Hepatocyte (in vitro differentiated cells): Measurements from ENCODE around the gene OCA2. TPM values are rescaled to one million over a fixed set of nuclear protein-coding genes. Genes with fewer than 3 reads are reported as not detected.

Source experiments
- DNase-seq: peaks from one replicate; pipeline ENCODE4 v3.0.0-alpha.2; 2016; ENCODE audit warnings: low spot score
- H2AFZ ChIP-seq: fragments of 200-600 bp; sonication (generic); 2 replicates; pipeline ENCODE4 v1.6.0; 2016; ENCODE audit warnings: antibody characterized with exemption, mild to moderate bottlenecking
- H3K27ac ChIP-seq: fragments of 200-600 bp; sonication (generic); 2 replicates; pipeline ENCODE4 v1.5.1; 2016; ENCODE audit warnings: mild to moderate bottlenecking
- H3K27me3 ChIP-seq: fragments of 200-600 bp; sonication (generic); 2 replicates; pipeline ENCODE4 v1.6.1; 2016
- H3K36me3 ChIP-seq: fragments of 200-600 bp; sonication (generic); replicated peaks from 2 replicates; pipeline ENCODE4 v1.5.1; 2016; ENCODE audit warnings: low read depth; ENCODE audit not compliant: insufficient read depth
- H3K4me1 ChIP-seq: fragments of 200-600 bp; sonication (generic); 2 replicates; pipeline ENCODE4 v1.5.1; 2016; ENCODE audit warnings: mild to moderate bottlenecking, moderate library complexity; ENCODE audit not compliant: insufficient read depth
- H3K4me2 ChIP-seq: fragments of 200-600 bp; sonication (generic); 2 replicates; pipeline ENCODE4 v1.6.0; 2016
- H3K4me3 ChIP-seq: fragments of 200-600 bp; sonication (generic); 2 replicates; pipeline ENCODE4 v1.5.1; 2016; ENCODE audit warnings: mild to moderate bottlenecking
- H3K79me2 ChIP-seq: fragments of 200-600 bp; sonication (generic); 2 replicates; pipeline ENCODE4 v1.6.0; 2017; ENCODE audit warnings: mild to moderate bottlenecking
- H3K9me2 ChIP-seq: fragments of 200-600 bp; sonication (generic); replicated peaks from 2 replicates; pipeline ENCODE4 v1.6.0; 2017; ENCODE audit warnings: mild to moderate bottlenecking; ENCODE audit not compliant: insufficient read depth
- H3K9me3 ChIP-seq: fragments of 200-600 bp; sonication (generic); 2 replicates; pipeline ENCODE4 v1.5.1; 2016; ENCODE audit warnings: low read depth, mild to moderate bottlenecking
- H4K20me1 ChIP-seq: fragments of 200-600 bp; sonication (generic); 2 replicates; pipeline ENCODE4 v1.6.0; 2016; ENCODE audit warnings: mild to moderate bottlenecking; ENCODE audit not compliant: insufficient read depth, poor library complexity, severe bottlenecking
- CTCF ChIP-seq: fragments of 200-600 bp; sonication (generic); IDR thresholded peaks from 2 replicates; pipeline ENCODE4 v1.5.1; 2016; ENCODE audit warnings: antibody characterized with exemption, mild to moderate bottlenecking; ENCODE audit not compliant: poor library complexity
- EZH2 ChIP-seq: fragments of 200-600 bp; sonication (generic); IDR thresholded peaks from 2 replicates; pipeline ENCODE4 v1.6.1; 2016; ENCODE audit warnings: antibody characterized with exemption, mild to moderate bottlenecking, borderline replicate concordance
- EZH2phosphoT487 ChIP-seq: fragments of 200-600 bp; sonication (generic); IDR thresholded peaks from one replicate; pipeline ENCODE4 v1.6.1; 2018; ENCODE audit warnings: antibody characterized with exemption, mild to moderate bottlenecking, low read depth, moderate library complexity; ENCODE audit not compliant: unreplicated experiment, severe bottlenecking
- WGBS: methylation state at CpG from one replicate; pipeline ENCODE4 v1.1.6; 2016; ENCODE audit warnings: low lambda C conversion rate; ENCODE audit errors: missing lambda C conversion rate; 5-methylcytosine and 5-hydroxymethylcytosine counted together
- polyA plus RNA-seq: library from polyadenylated mRNA; unstranded; fragments of >200 nt; fragmentation: Nextera tagmentation; extraction: Ambion mirVana; gene quantifications from 2 replicates; pipeline ENCODE4 v1.2.1, GENCODE V29; 2016
- total RNA-seq: library from RNA; depleted of rRNA; stranded (reverse); fragments of >200 nt; gene quantifications from 2 replicates; pipeline ENCODE4 v1.2.3, GENCODE V29; 2014

OCA2 gene
- total and polyA plus RNA-seq, 2 experiments from 2014 or later, result 25.1 to 27.7 TPM

GRCh38 chr15:27813139-27813538 lies 286.0 kb downstream of the OCA2 start:
- H3K4me1 ChIP-seq, result no peaks in the 10 kb centered on the region
- no peaks in the 10 kb centered on the region for H3K9me3 ChIP-seq
- H3K4me3 ChIP-seq, result no peak overlapping the region
- H3K27me3 ChIP-seq, result no peaks in the 10 kb centered on the region
- no peaks in the 10 kb centered on the region for H4K20me1 ChIP-seq
- no peaks in the 10 kb centered on the region for H3K9me2 ChIP-seq
- no peaks in the 10 kb centered on the region for H3K36me3 ChIP-seq
- H2AFZ ChIP-seq, result no peak overlapping the region
- no peak for DNase-seq
- 80% methylated on average over 2 of the region's 2 CpGs for WGBS
- TF ChIP-seq EZH2, result no peak
- no peak for TF ChIP-seq EZH2phosphoT487
- TF ChIP-seq CTCF, result no peak
- H3K27ac ChIP-seq, result no peak overlapping the region
- H3K79me2 ChIP-seq, result no peaks in the 10 kb centered on the region
- H3K4me2 ChIP-seq, result no peak overlapping the region

- Histone ChIP-seq H3K9me3 (no peaks in the 10 kb centered on the region), H3K27me3 (no peaks in the 10 kb centered on the region), H3K9me2 (no peaks in the 10 kb centered on the region), H3K4me1 (no peaks in the 10 kb centered on the region), H3K27ac (no peak overlapping the region), H3K36me3 (no peaks in the 10 kb centered on the region), H4K20me1 (no peaks in the 10 kb centered on the region), H3K4me2 (no peak overlapping the region), H2AFZ (no peak overlapping the region), H3K4me3 (no peak overlapping the region), H3K79me2 (no peaks in the 10 kb centered on the region)
- 88% methylated on average over 9 of the region's 9 CpGs for WGBS
- DNase-seq, result no peak
- TF ChIP-seq CTCF (no peak), EZH2phosphoT487 (no peak), EZH2 (no peak)
Observed at GRCh38 chr15:27808182-27808581, 290.9 kb downstream of the OCA2 start.

GRCh38 chr15:27807335-27807734 lies 291.8 kb downstream of the OCA2 start:
- H3K4me3 ChIP-seq, result no peak overlapping the region
- no peaks in the 10 kb centered on the region for H4K20me1 ChIP-seq
- no peaks in the 10 kb centered on the region for H3K9me3 ChIP-seq
- no peaks in the 10 kb centered on the region for H3K36me3 ChIP-seq
- no peaks in the 10 kb centered on the region for H3K27me3 ChIP-seq
- no peaks in the 10 kb centered on the region for H3K4me1 ChIP-seq
- no peak overlapping the region for H2AFZ ChIP-seq
- no peak for TF ChIP-seq CTCF
- no peak for TF ChIP-seq EZH2
- TF ChIP-seq EZH2phosphoT487, result no peak
- no peaks in the 10 kb centered on the region for H3K79me2 ChIP-seq
- no peak overlapping the region for H3K4me2 ChIP-seq
- DNase-seq, result no peak
- H3K9me2 ChIP-seq, result no peaks in the 10 kb centered on the region
- WGBS, result 92% methylated on average over 7 of the region's 7 CpGs
- no peak overlapping the region for H3K27ac ChIP-seq

GRCh38 chr15:27806396-27806795 lies 292.7 kb downstream of the OCA2 start:
- WGBS, result 96% methylated on average over 21 of the region's 21 CpGs
- H3K79me2 ChIP-seq, result no peaks in the 10 kb centered on the region
- H3K27me3 ChIP-seq, result no peaks in the 10 kb centered on the region
- no peak overlapping the region for H2AFZ ChIP-seq
- H3K9me2 ChIP-seq, result no peaks in the 10 kb centered on the region
- no peak for DNase-seq
- H3K4me1 ChIP-seq, result no peaks in the 10 kb centered on the region
- no peak for TF ChIP-seq CTCF
- TF ChIP-seq EZH2, result no peak
- no peak for TF ChIP-seq EZH2phosphoT487
- H3K9me3 ChIP-seq, result no peaks in the 10 kb centered on the region
- no peak overlapping the region for H3K4me3 ChIP-seq
- no peaks in the 10 kb centered on the region for H3K36me3 ChIP-seq
- H4K20me1 ChIP-seq, result no peaks in the 10 kb centered on the region
- no peak overlapping the region for H3K27ac ChIP-seq
- H3K4me2 ChIP-seq, result no peak overlapping the region
